Measurements from ENCODE around the gene EYS. TPM values are rescaled to one million over a fixed set of nuclear protein-coding genes. Genes with fewer than 3 reads are reported as not detected.
"Not testable (repeated sequence)": the region's sequence is repeated elsewhere in the genome, so short reads cannot be mapped to it uniquely, and the experiment has no call there.

EYS gene
- total and polyA plus RNA-seq, 9 of the 15 experiments (the other 6 are each of a cell fraction or from before 2014, with no cell fraction given) = 0.03 to 0.36 (median 0.10) TPM; not detected in 2

- FAIRE-seq; H3K9me3 ChIP-seq (replicated peaks; ENCODE audit: control insufficient read depth, insufficient read depth, low read depth, low read length); H3K27me3 ChIP-seq (ENCODE audit: control insufficient read depth in 2 of 2, insufficient read depth in 2 of 2, low read length in 2 of 2); H3K4me3 ChIP-seq; H3K27ac ChIP-seq (ENCODE audit: extremely low read depth, low read depth, low read length); CTCF ChIA-PET (ENCODE audit: low intra/inter-chr PET ratio); H3K9ac ChIP-seq (ENCODE audit: insufficient read depth in 1 of 2, low read depth in 2 of 2, low read length in 2 of 2); H3K9me1 ChIP-seq (ENCODE audit: control insufficient read depth, insufficient read depth, low read length); BruUV-seq (replicated peaks); H3K4me2 ChIP-seq (ENCODE audit: insufficient read depth, low read length); H4K20me1 ChIP-seq (replicated peaks; ENCODE audit: control insufficient read depth, insufficient read depth, low read length); intact Hi-C loops (cut with micrococcal nuclease); H2AFZ ChIP-seq (ENCODE audit: low read depth, low read length); H3K36me3 ChIP-seq (ENCODE audit: control insufficient read depth, insufficient read depth, low read length); DNase-seq (ENCODE audit: extremely low read depth in 1 of 4, low spot score in 3 of 4); in situ Hi-C loops (cut with MboI); H3K4me1 ChIP-seq (replicated peaks in 1 of 2; ENCODE audit: control insufficient read depth in 2 of 2, insufficient read depth in 2 of 2, low read length in 2 of 2); H3K79me2 ChIP-seq (ENCODE audit: control insufficient read depth, insufficient read depth, low read length); POLR2A ChIA-PET; ATAC-seq: not testable (repeated sequence)
- WGBS (ENCODE audit: insufficient coverage, low coverage, missing lambda C conversion rate) = 3% methylated on average over 7 of the region's 10 CpGs
Measured at GRCh38 chr6:65302655-65303054, 404.4 kb downstream of the EYS start.

DNA sequence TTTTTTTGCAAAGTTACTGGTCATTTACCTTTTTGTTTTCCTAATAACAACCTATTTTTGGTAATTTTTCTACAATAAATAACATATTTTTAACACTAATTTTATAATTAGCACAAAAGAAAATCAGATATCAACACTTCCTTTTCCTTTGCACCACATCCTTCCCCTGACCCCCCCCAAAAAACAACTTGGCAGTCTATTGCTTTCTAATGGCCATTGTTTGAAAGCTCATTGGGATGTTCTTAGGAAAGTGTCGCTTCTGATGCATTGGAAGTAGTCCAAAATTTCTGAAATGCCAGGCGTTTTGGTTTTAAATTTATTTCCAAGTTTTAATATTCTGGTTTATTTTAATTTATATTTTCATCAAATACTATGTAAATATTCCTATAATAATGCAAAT lies 407.8 kb downstream of the EYS start:
- no peak overlapping the region for H3K27ac ChIP-seq (ENCODE audit: extremely low read depth, low read depth, low read length)
- no peak for ATAC-seq
- H3K9me3 ChIP-seq (replicated peaks; ENCODE audit: control insufficient read depth, insufficient read depth, low read depth, low read length) = no peaks in the 10 kb centered on the region
- no TSS peak for BruUV-seq (replicated peaks)
- no peaks in the 10 kb centered on the region for H3K9me1 ChIP-seq (ENCODE audit: control insufficient read depth, insufficient read depth, low read length)
- no peaks in the 10 kb centered on the region for H3K36me3 ChIP-seq (ENCODE audit: control insufficient read depth, insufficient read depth, low read length)
- intact Hi-C loops (cut with micrococcal nuclease) (no loop called here), in situ Hi-C loops (cut with MboI) (no loop called here)
- POLR2A ChIA-PET = no interaction called here
- no peak overlapping the region for H3K9ac ChIP-seq (ENCODE audit: insufficient read depth in 1 of 2, low read depth in 2 of 2, low read length in 2 of 2)
- H3K4me2 ChIP-seq (ENCODE audit: insufficient read depth, low read length) = no peak overlapping the region
- no peak for FAIRE-seq
- no peak for DNase-seq (ENCODE audit: extremely low read depth in 1 of 4, low spot score in 3 of 4)
- H4K20me1 ChIP-seq (replicated peaks; ENCODE audit: control insufficient read depth, insufficient read depth, low read length) = no peaks in the 10 kb centered on the region
- H3K27me3 ChIP-seq (ENCODE audit: control insufficient read depth in 2 of 2, insufficient read depth in 2 of 2, low read length in 2 of 2) = no peaks in the 10 kb centered on the region
- CTCF ChIA-PET (ENCODE audit: low intra/inter-chr PET ratio) = no interaction called here
- TF ChIP-seq KLF16 (IDR thresholded peaks at IDR 0.05) (no peak), NCOA4 (IDR thresholded peaks at IDR 0.05; ENCODE audit: partially characterized antibody) (no peak), TRIM24 (IDR thresholded peaks at IDR 0.05) (no peak)
- H2AFZ ChIP-seq (ENCODE audit: low read depth, low read length) = no peak overlapping the region
- no peaks in the 10 kb centered on the region for H3K79me2 ChIP-seq (ENCODE audit: control insufficient read depth, insufficient read depth, low read length)
- H3K4me3 ChIP-seq = no peak overlapping the region
- no peaks in the 10 kb centered on the region for H3K4me1 ChIP-seq (replicated peaks in 1 of 2; ENCODE audit: control insufficient read depth in 2 of 2, insufficient read depth in 2 of 2, low read length in 2 of 2)
- 0% methylated on average over 2 of the region's 2 CpGs for WGBS (ENCODE audit: insufficient coverage, low coverage, missing lambda C conversion rate)
